OCI-LY7 (cell line): ENCODE measurements around the gene DAZAP1.

Experiments
- EZH2phosphoT487 ChIP-seq: fragments of 200-600 bp; sonication (generic); IDR thresholded peaks from 2 replicates; pipeline ENCODE4 v1.6.1; 2018; ENCODE audit warnings: low read depth, borderline replicate concordance, mild to moderate bottlenecking, mixed run types, antibody characterized with exemption, low read length, moderate library complexity, mixed read lengths
- TF ChIP-seq, protein P1 (sequence below): fragments of 200-600 bp; sonication (generic); conservative IDR thresholded peaks from 2 replicates; pipeline ENCODE4 v1.5.1; 2014; ENCODE audit warnings: mild to moderate bottlenecking, antibody characterized with exemption, low read length, moderate library complexity, mixed read lengths

DNA sequence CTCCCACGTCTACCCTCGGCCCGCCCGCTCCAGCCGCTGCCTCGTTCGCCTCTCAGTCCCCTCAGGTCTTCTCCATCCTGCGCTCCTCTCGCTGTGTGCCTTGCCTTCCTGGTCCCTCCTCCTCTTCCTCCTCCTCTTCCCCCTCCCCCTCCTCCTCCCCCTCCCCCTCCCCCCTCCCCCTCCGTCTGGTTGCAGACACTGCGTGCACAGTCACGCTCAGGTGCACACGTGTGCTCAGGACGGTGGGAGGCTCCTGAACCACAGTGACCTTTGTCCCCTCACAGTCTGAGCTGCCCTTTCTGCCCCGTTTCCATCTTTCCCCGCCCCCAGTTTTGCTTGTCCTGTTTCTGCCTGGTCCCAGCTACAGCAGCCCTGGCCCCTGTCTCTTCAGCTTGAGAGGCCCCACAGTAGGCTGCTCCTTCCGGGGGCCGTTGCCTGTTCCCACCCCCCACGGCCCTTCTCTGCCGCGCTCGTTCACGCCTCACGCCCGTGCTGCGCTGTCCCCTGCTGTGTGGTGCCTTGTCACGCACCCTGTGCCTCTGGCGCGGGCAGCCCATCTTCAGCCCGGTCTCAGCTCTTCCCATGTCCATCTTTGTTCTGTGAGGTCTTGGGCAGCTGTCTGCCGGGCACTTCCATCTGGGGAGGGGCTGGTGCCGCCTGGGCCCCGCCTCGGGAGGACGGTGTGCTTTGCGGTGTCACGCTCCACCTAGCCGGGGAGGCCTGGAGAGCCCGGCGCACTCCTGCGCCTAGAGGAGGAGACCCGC is 17.0 kb downstream of the DAZAP1 start:
- TF ChIP-seq, protein P1, sequence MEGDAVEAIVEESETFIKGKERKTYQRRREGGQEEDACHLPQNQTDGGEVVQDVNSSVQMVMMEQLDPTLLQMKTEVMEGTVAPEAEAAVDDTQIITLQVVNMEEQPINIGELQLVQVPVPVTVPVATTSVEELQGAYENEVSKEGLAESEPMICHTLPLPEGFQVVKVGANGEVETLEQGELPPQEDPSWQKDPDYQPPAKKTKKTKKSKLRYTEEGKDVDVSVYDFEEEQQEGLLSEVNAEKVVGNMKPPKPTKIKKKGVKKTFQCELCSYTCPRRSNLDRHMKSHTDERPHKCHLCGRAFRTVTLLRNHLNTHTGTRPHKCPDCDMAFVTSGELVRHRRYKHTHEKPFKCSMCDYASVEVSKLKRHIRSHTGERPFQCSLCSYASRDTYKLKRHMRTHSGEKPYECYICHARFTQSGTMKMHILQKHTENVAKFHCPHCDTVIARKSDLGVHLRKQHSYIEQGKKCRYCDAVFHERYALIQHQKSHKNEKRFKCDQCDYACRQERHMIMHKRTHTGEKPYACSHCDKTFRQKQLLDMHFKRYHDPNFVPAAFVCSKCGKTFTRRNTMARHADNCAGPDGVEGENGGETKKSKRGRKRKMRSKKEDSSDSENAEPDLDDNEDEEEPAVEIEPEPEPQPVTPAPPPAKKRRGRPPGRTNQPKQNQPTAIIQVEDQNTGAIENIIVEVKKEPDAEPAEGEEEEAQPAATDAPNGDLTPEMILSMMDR, result no peak
- TF ChIP-seq EZH2phosphoT487, result no peak
